Measurements from ENCODE around the gene ARHGAP8. TPM values are rescaled to one million over a fixed set of nuclear protein-coding genes. Genes with fewer than 3 reads are reported as not detected.

Gene ARHGAP8
- total and polyA plus RNA-seq, 10 of the 15 experiments (the other 5 are each of a cell fraction or from before 2014, with no cell fraction given) = 0.33 TPM; not detected in 9

GRCh38 chr22:44710474-44711240 is 41.7 kb upstream of the ARHGAP8 start (continued):
- TF ChIP-seq ATF3 (IDR thresholded peaks at IDR 0.05; ENCODE audit: borderline replicate concordance, extremely low read depth, low read depth, low read length) = no peak
- TF ChIP-seq ZNF687 (IDR thresholded peaks at IDR 0.05) = peak; percentile 70
- TF ChIP-seq BRCA1 (IDR thresholded peaks at IDR 0.05; ENCODE audit: low read depth, low read length) = no peak
- TF ChIP-seq MEF2B (IDR thresholded peaks at IDR 0.05; ENCODE audit: partially characterized antibody, poor library complexity, severe bottlenecking) = no peak
- no peak for TF ChIP-seq ZNF217 (IDR thresholded peaks at IDR 0.05)
- no peak for TF ChIP-seq NFYA (IDR thresholded peaks at IDR 0.05; ENCODE audit: borderline replicate concordance, low read depth, low read length)
- TF ChIP-seq SKIL (IDR thresholded peaks at IDR 0.05; ENCODE audit: low read depth, poor library complexity, severe bottlenecking) = no peak
- no peak for TF ChIP-seq SUPT20H (IDR thresholded peaks at IDR 0.05; ENCODE audit: borderline replicate concordance, control insufficient read depth, low read depth, low read length)
- TF ChIP-seq POLR2AphosphoS2 (IDR thresholded peaks at IDR 0.05; ENCODE audit: low read depth, low read length) = no peak

Measured in GM12878 (cell line).